DOHH2 (cell line): ENCODE data around the gene NBEAL1.
"Not testable (repeated sequence)": the region's sequence is repeated elsewhere in the genome, so short reads cannot be mapped to it uniquely, and the experiment has no call there.

Source experiments
- H3F3A ChIP-seq: fragments of 200-600 bp; sonication (generic), shearing (Covaris generic); 2 replicates; pipeline ENCODE4 v1.6.0; 2016; ENCODE audit warnings: antibody characterized with exemption, mild to moderate bottlenecking; ENCODE audit not compliant: control insufficient read depth, insufficient read depth
- H3K27ac ChIP-seq: fragments of 200-600 bp; sonication (generic); 2 replicates; pipeline ENCODE4 v1.5.1; 2014; ENCODE audit warnings: low read depth, mild to moderate bottlenecking, low read length, moderate library complexity
- H3K27me3 ChIP-seq: fragments of 200-600 bp; sonication (generic); 2 replicates; pipeline ENCODE4 v1.6.1; 2014; ENCODE audit warnings: mild to moderate bottlenecking, low read length, mixed read lengths; ENCODE audit not compliant: control insufficient read depth
- H3K36me3 ChIP-seq: fragments of 200-600 bp; sonication (generic); 2 replicates; pipeline ENCODE4 v1.6.1; 2014; ENCODE audit warnings: mild to moderate bottlenecking, low read length, moderate library complexity, mixed read lengths; ENCODE audit not compliant: control insufficient read depth
- H3K4me1 ChIP-seq: fragments of 200-600 bp; sonication (generic); 2 replicates; pipeline ENCODE4 v1.6.1; 2014; ENCODE audit warnings: mild to moderate bottlenecking, low read length, mixed read lengths; ENCODE audit not compliant: control insufficient read depth
- H3K4me2 ChIP-seq: fragments of 200-600 bp; sonication (generic); 2 replicates; pipeline ENCODE4 v1.6.0; 2014; ENCODE audit warnings: mild to moderate bottlenecking, low read length, moderate library complexity
- H3K4me3 ChIP-seq: fragments of 200-600 bp; sonication (generic); 2 replicates; pipeline ENCODE4 v1.5.1; 2014; ENCODE audit warnings: mild to moderate bottlenecking, low read length, mixed read lengths
- H3K79me2 ChIP-seq: fragments of 200-600 bp; sonication (generic); 2 replicates; pipeline ENCODE4 v1.6.1; 2014; ENCODE audit warnings: mild to moderate bottlenecking, low read length, mixed read lengths; ENCODE audit not compliant: control insufficient read depth
- H3K9me2 ChIP-seq: fragments of 200-600 bp; sonication (generic); replicated peaks from 2 replicates; pipeline ENCODE4 v1.6.1; 2014; ENCODE audit warnings: mild to moderate bottlenecking, low read length, mixed read lengths; ENCODE audit not compliant: control insufficient read depth
- H3K9me3 ChIP-seq: fragments of 200-600 bp; sonication (generic); 2 replicates; pipeline ENCODE4 v1.6.1; 2014; ENCODE audit warnings: antibody characterized with exemption, low read length, mixed read lengths; ENCODE audit not compliant: control insufficient read depth, insufficient read depth
- H4K20me1 ChIP-seq: fragments of 200-600 bp; sonication (generic); 2 replicates; pipeline ENCODE4 v1.6.0; 2014; ENCODE audit warnings: low read depth, mild to moderate bottlenecking, antibody characterized with exemption, low read length, moderate library complexity; ENCODE audit not compliant: control insufficient read depth, insufficient read depth
- EZH2phosphoT487 ChIP-seq: fragments of 200-600 bp; sonication (generic); IDR thresholded peaks from 2 replicates; pipeline ENCODE4 v1.6.1; 2017; ENCODE audit warnings: borderline replicate concordance, mild to moderate bottlenecking, antibody characterized with exemption, low read length, moderate library complexity, mixed read lengths
- TF ChIP-seq, protein P1 (sequence below): fragments of 200-600 bp; sonication (generic); IDR thresholded peaks from one replicate; pipeline ENCODE4 v1.5.1; 2014; ENCODE audit warnings: antibody characterized with exemption, mild to moderate bottlenecking, low read depth, low read length; ENCODE audit not compliant: poor library complexity, severe bottlenecking

The NBEAL1 gene

DNA sequence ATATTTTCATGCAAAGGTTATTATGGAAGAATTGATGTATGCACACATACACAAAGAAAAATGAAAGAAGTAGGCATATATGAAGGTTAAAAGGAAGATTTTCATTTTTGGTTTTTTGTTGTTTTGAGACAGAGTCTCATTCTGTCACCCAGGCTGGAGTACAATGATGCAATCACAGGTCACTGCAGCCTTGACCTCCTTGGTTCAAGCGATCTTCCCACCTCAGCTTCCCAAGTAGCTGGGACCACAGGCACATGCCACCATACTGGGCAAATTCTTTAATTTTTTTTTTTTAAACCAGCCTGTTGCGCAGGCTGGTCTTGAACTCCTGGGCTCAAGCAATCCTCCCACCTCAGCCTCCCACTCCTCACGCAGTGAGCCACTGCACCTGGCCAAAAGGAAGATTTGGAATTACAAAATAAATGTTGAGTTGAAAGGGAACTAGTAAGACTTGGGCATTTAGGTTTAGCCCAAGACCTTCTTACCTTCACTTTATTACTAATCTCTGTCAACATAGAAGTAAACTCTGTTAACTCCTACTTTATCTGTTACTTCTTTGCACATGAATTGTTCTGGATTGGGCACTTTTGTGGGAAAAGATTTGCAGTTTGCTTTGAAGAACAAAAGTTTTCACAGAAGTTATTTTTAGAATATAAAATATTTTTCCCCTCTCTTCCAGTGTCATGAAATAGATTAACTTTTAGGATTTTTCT lies 31.7 kb upstream of the NBEAL1 start:
- no peaks in the 10 kb centered on the region for H3F3A ChIP-seq

DNA sequence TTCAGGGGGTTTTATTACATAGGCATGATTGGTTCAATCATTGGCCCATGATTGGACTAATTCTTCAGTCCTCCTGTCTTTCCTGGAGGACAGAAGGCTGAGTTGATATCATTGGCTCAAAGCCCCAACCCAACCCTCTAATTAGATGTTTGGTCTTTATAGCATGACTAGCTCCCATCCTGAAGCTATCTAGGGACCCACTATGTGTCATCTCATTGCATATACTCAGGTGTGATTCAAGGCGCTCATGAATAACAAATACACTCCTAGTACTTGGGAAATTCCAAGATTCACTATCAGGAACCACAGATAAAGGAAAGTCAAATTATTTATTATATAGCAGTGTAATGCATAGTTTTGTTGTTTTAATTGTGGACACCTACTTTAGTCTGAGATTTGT lies 24.9 kb upstream of the NBEAL1 start:
- no peaks in the 10 kb centered on the region for H3F3A ChIP-seq

More for the DNA sequence above, 31.7 kb upstream of the NBEAL1 start:
- no peaks in the 10 kb centered on the region for H3K36me3 ChIP-seq
- H3K4me3 ChIP-seq: no peak overlapping the region
- no peak overlapping the region for H3K4me2 ChIP-seq
- TF ChIP-seq, protein P1, sequence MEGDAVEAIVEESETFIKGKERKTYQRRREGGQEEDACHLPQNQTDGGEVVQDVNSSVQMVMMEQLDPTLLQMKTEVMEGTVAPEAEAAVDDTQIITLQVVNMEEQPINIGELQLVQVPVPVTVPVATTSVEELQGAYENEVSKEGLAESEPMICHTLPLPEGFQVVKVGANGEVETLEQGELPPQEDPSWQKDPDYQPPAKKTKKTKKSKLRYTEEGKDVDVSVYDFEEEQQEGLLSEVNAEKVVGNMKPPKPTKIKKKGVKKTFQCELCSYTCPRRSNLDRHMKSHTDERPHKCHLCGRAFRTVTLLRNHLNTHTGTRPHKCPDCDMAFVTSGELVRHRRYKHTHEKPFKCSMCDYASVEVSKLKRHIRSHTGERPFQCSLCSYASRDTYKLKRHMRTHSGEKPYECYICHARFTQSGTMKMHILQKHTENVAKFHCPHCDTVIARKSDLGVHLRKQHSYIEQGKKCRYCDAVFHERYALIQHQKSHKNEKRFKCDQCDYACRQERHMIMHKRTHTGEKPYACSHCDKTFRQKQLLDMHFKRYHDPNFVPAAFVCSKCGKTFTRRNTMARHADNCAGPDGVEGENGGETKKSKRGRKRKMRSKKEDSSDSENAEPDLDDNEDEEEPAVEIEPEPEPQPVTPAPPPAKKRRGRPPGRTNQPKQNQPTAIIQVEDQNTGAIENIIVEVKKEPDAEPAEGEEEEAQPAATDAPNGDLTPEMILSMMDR: no peak
- no peak for TF ChIP-seq EZH2phosphoT487
- no peaks in the 10 kb centered on the region for H3K79me2 ChIP-seq
- no peaks in the 10 kb centered on the region for H3K9me3 ChIP-seq
- H3K9me2 ChIP-seq: no peaks in the 10 kb centered on the region
- no peaks in the 10 kb centered on the region for H3K4me1 ChIP-seq
- H3K27me3 ChIP-seq: no peaks in the 10 kb centered on the region
- H3K27ac ChIP-seq: no peak overlapping the region
- no peaks in the 10 kb centered on the region for H4K20me1 ChIP-seq

DNA sequence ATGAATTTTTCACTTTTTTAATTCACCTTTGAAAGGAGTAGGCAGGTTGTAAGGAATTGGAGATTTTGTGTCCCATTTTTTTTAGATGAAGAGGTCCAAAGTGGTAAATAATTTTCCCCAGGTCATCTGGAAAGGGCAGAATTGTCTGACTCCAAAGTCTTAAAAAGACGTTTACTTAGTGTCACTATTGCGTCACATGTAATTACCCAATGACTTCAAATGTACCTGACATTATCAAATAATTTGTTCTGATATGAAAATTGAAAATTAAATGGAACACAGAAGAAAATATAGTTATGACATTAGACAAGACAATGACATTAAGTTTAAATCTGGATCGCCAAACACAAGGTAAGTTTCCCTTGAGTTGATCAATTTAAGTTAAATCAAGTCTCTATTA lies 24.2 kb upstream of the NBEAL1 start:
- no peaks in the 10 kb centered on the region for H3F3A ChIP-seq
- no peak overlapping the region for H3K27ac ChIP-seq
- H3K4me2 ChIP-seq: no peak overlapping the region
- no peaks in the 10 kb centered on the region for H3K27me3 ChIP-seq
- TF ChIP-seq EZH2phosphoT487: no peak
- TF ChIP-seq, protein P1: no peak
- H3K4me3 ChIP-seq: no peak overlapping the region
- H3K36me3 ChIP-seq: no peaks in the 10 kb centered on the region
- H3K79me2 ChIP-seq: no peaks in the 10 kb centered on the region
- H4K20me1 ChIP-seq: no peaks in the 10 kb centered on the region
- H3K9me3 ChIP-seq: no peaks in the 10 kb centered on the region
- no peaks in the 10 kb centered on the region for H3K9me2 ChIP-seq
- no peaks in the 10 kb centered on the region for H3K4me1 ChIP-seq

More for the DNA sequence above, 24.9 kb upstream of the NBEAL1 start:
- H3K4me3 ChIP-seq: no peak overlapping the region
- H3K4me1 ChIP-seq: no peaks in the 10 kb centered on the region
- H3K9me3 ChIP-seq: no peaks in the 10 kb centered on the region
- no peaks in the 10 kb centered on the region for H3K79me2 ChIP-seq
- H3K27me3 ChIP-seq: no peaks in the 10 kb centered on the region
- TF ChIP-seq EZH2phosphoT487: no peak
- TF ChIP-seq, protein P1: no peak
- H3K9me2 ChIP-seq: no peaks in the 10 kb centered on the region
- H3K27ac ChIP-seq: no peak overlapping the region
- H3K36me3 ChIP-seq: no peaks in the 10 kb centered on the region
- no peaks in the 10 kb centered on the region for H4K20me1 ChIP-seq
- no peak overlapping the region for H3K4me2 ChIP-seq

DNA sequence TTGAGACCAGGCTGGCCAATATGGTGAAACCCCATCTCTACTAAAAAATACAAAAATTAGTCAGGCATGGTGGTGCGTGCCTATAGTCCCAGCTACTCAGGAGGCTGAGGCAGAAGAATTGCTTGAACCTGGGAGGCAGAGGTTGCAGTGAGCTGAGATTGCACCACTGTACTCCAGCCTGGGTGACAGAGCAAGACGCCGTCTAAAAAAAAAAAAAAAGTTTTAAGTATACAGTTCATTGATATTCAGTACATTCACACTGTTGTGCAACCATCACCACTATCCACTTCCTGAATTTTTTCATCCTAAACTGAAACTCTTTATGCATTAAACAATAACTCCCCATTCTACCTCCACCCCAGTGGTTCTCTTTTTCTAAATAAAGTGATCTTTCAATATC lies 17.6 kb upstream of the NBEAL1 start:
- H3K4me3 ChIP-seq, H3K27ac ChIP-seq, H3K27me3 ChIP-seq, H3K79me2 ChIP-seq, H3K4me2 ChIP-seq, H3F3A ChIP-seq, H3K4me1 ChIP-seq, H4K20me1 ChIP-seq, H3K9me2 ChIP-seq, H3K9me3 ChIP-seq, H3K36me3 ChIP-seq: not testable (repeated sequence)
